Measurements from ENCODE around the gene ENO3.
A peak's percentile ranks its signal among the peaks of the same experiment; 100 is the strongest.

- TF ChIP-seq POLR2A (IDR thresholded peaks at IDR 0.05): no peak
- TF ChIP-seq POLR2AphosphoS5 (IDR thresholded peaks at IDR 0.05): peak in 2 of 3 donors; percentile 37 to 51
- TF ChIP-seq EP300 (IDR thresholded peaks at IDR 0.05): no peak
- TF ChIP-seq, protein P1, sequence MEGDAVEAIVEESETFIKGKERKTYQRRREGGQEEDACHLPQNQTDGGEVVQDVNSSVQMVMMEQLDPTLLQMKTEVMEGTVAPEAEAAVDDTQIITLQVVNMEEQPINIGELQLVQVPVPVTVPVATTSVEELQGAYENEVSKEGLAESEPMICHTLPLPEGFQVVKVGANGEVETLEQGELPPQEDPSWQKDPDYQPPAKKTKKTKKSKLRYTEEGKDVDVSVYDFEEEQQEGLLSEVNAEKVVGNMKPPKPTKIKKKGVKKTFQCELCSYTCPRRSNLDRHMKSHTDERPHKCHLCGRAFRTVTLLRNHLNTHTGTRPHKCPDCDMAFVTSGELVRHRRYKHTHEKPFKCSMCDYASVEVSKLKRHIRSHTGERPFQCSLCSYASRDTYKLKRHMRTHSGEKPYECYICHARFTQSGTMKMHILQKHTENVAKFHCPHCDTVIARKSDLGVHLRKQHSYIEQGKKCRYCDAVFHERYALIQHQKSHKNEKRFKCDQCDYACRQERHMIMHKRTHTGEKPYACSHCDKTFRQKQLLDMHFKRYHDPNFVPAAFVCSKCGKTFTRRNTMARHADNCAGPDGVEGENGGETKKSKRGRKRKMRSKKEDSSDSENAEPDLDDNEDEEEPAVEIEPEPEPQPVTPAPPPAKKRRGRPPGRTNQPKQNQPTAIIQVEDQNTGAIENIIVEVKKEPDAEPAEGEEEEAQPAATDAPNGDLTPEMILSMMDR (IDR thresholded peaks at IDR 0.05): peak; percentile 78 to 80
These were observed 42.0 kb upstream of the ENO3 start for GRCh38 chr17:4908711-4909496.

Measured in suprapubic skin (tissue), 4 donors.